ENCODE data around the gene CACNA1I.

GRCh38 chr22:39597236-39597869 is 26.8 kb downstream of the CACNA1I start:
- no peak for TF ChIP-seq CTCF (IDR thresholded peaks at IDR 0.05; ENCODE audit: control extremely low read depth in 1 of 3, insufficient read depth in 1 of 3, low read depth in 1 of 3, low read length in 3 of 3)
- no peak for TF ChIP-seq SRF (IDR thresholded peaks at IDR 0.05; ENCODE audit: low read depth, low read length)
- no peak for TF ChIP-seq GTF2F1 (IDR thresholded peaks at IDR 0.05; ENCODE audit: borderline replicate concordance, low read depth, low read length)
- no peak for TF ChIP-seq EZH2 (IDR thresholded peaks at IDR 0.05; ENCODE audit: low read depth, low read length, severe bottlenecking)
- TF ChIP-seq NRF1 (IDR thresholded peaks at IDR 0.05; ENCODE audit: low read depth, low read length), result no peak
- no peak for TF ChIP-seq TEAD4 (IDR thresholded peaks at IDR 0.05; ENCODE audit: low read depth, low read length)
- no peak for TF ChIP-seq POLR2AphosphoS5 (IDR thresholded peaks at IDR 0.05; ENCODE audit: low read depth, low read length)
- no peak for TF ChIP-seq RAD21 (IDR thresholded peaks at IDR 0.05 in 1 of 2, conservative IDR thresholded peaks at IDR 0.05 in 1 of 2; ENCODE audit: low read depth in 2 of 2, low read length in 2 of 2)
- no peak for TF ChIP-seq HDAC6 (IDR thresholded peaks at IDR 0.05; ENCODE audit: low read depth, low read length)
- no peak for TF ChIP-seq POLR2A (IDR thresholded peaks at IDR 0.05; ENCODE audit: control extremely low read depth in 1 of 2, low read depth in 2 of 2, low read length in 2 of 2)
- TF ChIP-seq ASH2L (IDR thresholded peaks at IDR 0.05; ENCODE audit: low read length), result no peak
- no peak for TF ChIP-seq ATF3 (IDR thresholded peaks at IDR 0.05; ENCODE audit: insufficient read depth, low read depth, low read length)
- TF ChIP-seq EP300 (IDR thresholded peaks at IDR 0.05; ENCODE audit: borderline replicate concordance in 1 of 2, low read depth in 2 of 2, low read length in 2 of 2), result no peak
- TF ChIP-seq POU5F1 (IDR thresholded peaks at IDR 0.05; ENCODE audit: low read depth, low read length), result no peak
